GM12878 (cell line): Measurements from ENCODE around the gene VKORC1. TPM values are rescaled to one million over a fixed set of nuclear protein-coding genes. Genes with fewer than 3 reads are reported as not detected.

ENCODE experiments used
- ATAC-seq: fragments of 200-7000 bp; cut with Tn5 transposase; 3 replicates; pipeline ENCODE4 v1.9.1; 2020; ENCODE audit warnings: mild to moderate bottlenecking, moderate library complexity
- BruUV-seq: library from RNA; stranded (reverse); fragments of 400-500 nt; replicated peaks from 2 replicates; lab custom pipeline; 2021; lab: Mats Ljungman, UMichigan
- CTCF ChIA-PET: fragments of 300-600 bp; sonication (Branson Sonifier 250); formaldehyde crosslinking; extraction: SDS; loops from one replicate; lab custom pipeline; 2021; ENCODE audit warnings: inconsistent platforms; lab: Yijun Ruan, JAX
- POLR2A ChIA-PET: fragments of 350-600 bp; formaldehyde crosslinking; extraction: SDS; loops from one replicate; lab custom pipeline; 2021; ENCODE audit warnings: inconsistent platforms; lab: Charles Lee
- RAD21 ChIA-PET: fragments of 300-600 bp; sonication (Branson Sonifier 250); formaldehyde crosslinking; loops from one replicate; lab custom pipeline; 2023; ENCODE audit warnings: antibody characterized with exemption; ENCODE audit not compliant: unreplicated experiment; lab: Charles Lee
- SMC1A ChIA-PET: fragments of 300-600 bp; sonication (Branson Sonifier 250); formaldehyde crosslinking; loops from one replicate; lab custom pipeline; 2023; ENCODE audit not compliant: unreplicated experiment, uncharacterized antibody; lab: Charles Lee
- DNase-seq: peaks from one replicate; pipeline ENCODE4 v3.0.0-alpha.2; 2011; ENCODE audit warnings: low read depth, low spot score
- FAIRE-seq: peaks from 3 replicates; lab custom pipeline; 2011; peaks lifted over from hg19 to GRCh38; lab: Jason Lieb, UNC
- H2AFZ ChIP-seq: 2 replicates; pipeline ENCODE4 v1.6.0; 2011; ENCODE audit warnings: low read depth, low read length, control low read depth; ENCODE audit not compliant: control insufficient read depth
- H3K27ac ChIP-seq: 2 replicates; pipeline ENCODE4 v1.5.1; 2011; ENCODE audit warnings: control low read depth; ENCODE audit not compliant: control insufficient read depth, insufficient read depth
- H3K27me3 ChIP-seq, 2 experiments: replicated peaks in 1 of 2; 2 replicates each; pipeline versions ENCODE4 v1.6.0 to v1.6.1; 2011; ENCODE audit warnings: low read length in 1 of 2; ENCODE audit not compliant: control insufficient read depth in 2 of 2, insufficient read depth in 2 of 2
- H3K36me3 ChIP-seq, 2 experiments: 2 replicates each; pipeline ENCODE4 v1.5.1; 2011; ENCODE audit warnings: low read length in 1 of 2; ENCODE audit not compliant: control insufficient read depth in 2 of 2, insufficient read depth in 2 of 2
- H3K4me1 ChIP-seq: 2 replicates; pipeline ENCODE4 v1.6.1; 2011; ENCODE audit warnings: mild to moderate bottlenecking, low read length, moderate library complexity, mixed read lengths; ENCODE audit not compliant: control insufficient read depth, insufficient read depth
- H3K4me2 ChIP-seq: 2 replicates; pipeline ENCODE4 v1.6.0; 2011; ENCODE audit warnings: control low read depth; ENCODE audit not compliant: control insufficient read depth, insufficient read depth
- H3K4me3 ChIP-seq: fragments of 200-600 bp; sonication (generic); 2 replicates; pipeline ENCODE4 v1.5.1; 2016
- H3K79me2 ChIP-seq: 2 replicates; pipeline ENCODE4 v1.6.0; 2011; ENCODE audit warnings: low read length; ENCODE audit not compliant: control insufficient read depth, insufficient read depth
- H3K9ac ChIP-seq: 2 replicates; pipeline ENCODE4 v1.8.0; 2011; ENCODE audit warnings: low read length, control low read depth, mixed read lengths; ENCODE audit not compliant: control insufficient read depth, insufficient read depth
- H3K9me3 ChIP-seq: replicated peaks from 3 replicates; pipeline ENCODE4 v1.5.1; 2011; ENCODE audit warnings: mild to moderate bottlenecking, low read length; ENCODE audit not compliant: control insufficient read depth, insufficient read depth
- H4K20me1 ChIP-seq: 2 replicates; pipeline ENCODE4 v1.6.0; 2011; ENCODE audit not compliant: control insufficient read depth, insufficient read depth
- CHD2 ChIP-seq: IDR thresholded peaks from 2 replicates; pipeline ENCODE4 v1.6.1; 2011; ENCODE audit warnings: low read depth, low read length, improper control_type of control experiment, borderline replicate concordance
- FOXK2 ChIP-seq: fragments of 450-650 bp; IDR thresholded peaks from 2 replicates; pipeline ENCODE4 v1.6.1; 2017; ENCODE audit warnings: mild to moderate bottlenecking, moderate library complexity
- FOXM1 ChIP-seq: IDR thresholded peaks from 2 replicates; pipeline ENCODE4 v1.6.1; 2012; ENCODE audit warnings: low read depth, mild to moderate bottlenecking, inconsistent platforms, low read length, moderate library complexity
- JUNB ChIP-seq: IDR thresholded peaks from 2 replicates; pipeline ENCODE4 v1.6.1; 2016; ENCODE audit warnings: antibody characterized with exemption, mild to moderate bottlenecking
- JUND ChIP-seq: IDR thresholded peaks from 2 replicates; pipeline ENCODE4 v1.6.1; 2012; ENCODE audit warnings: low read depth, mild to moderate bottlenecking, low read length, improper control_type of control experiment, moderate library complexity
- MEF2B ChIP-seq: fragments of 450-650 bp; IDR thresholded peaks from 2 replicates; pipeline ENCODE4 v1.6.1; 2018; ENCODE audit warnings: mild to moderate bottlenecking, moderate library complexity; ENCODE audit not compliant: partially characterized antibody, poor library complexity, severe bottlenecking
- RAD51 ChIP-seq: fragments of 450-650 bp; IDR thresholded peaks from 2 replicates; pipeline ENCODE4 v1.6.1; 2016; ENCODE audit warnings: moderate library complexity, mild to moderate bottlenecking, inconsistent platforms
- SMAD5 ChIP-seq: IDR thresholded peaks from 2 replicates; pipeline ENCODE4 v1.6.1; 2016; ENCODE audit warnings: antibody characterized with exemption, low read depth
- ZNF274 ChIP-seq: IDR thresholded peaks from one replicate; pipeline ENCODE4 v1.8.0; 2011; ENCODE audit not compliant: insufficient read length, insufficient read depth
- ZNF384 ChIP-seq: IDR thresholded peaks from 2 replicates; pipeline ENCODE4 v1.6.1; 2012; ENCODE audit warnings: low read depth, mild to moderate bottlenecking, low read length, improper control_type of control experiment, borderline replicate concordance
- ZNF622 ChIP-seq: fragments of 450-650 bp; IDR thresholded peaks from 2 replicates; pipeline ENCODE4 v1.6.1; 2017; ENCODE audit warnings: mild to moderate bottlenecking, inconsistent platforms
- WGBS: methylation state at CpG from one replicate; pipeline ENCODE4 v1.1.6; 2016; ENCODE audit warnings: low lambda C conversion rate; ENCODE audit not compliant: insufficient replicate concordance, insufficient coverage; ENCODE audit errors: missing lambda C conversion rate; 5-methylcytosine and 5-hydroxymethylcytosine counted together
- in situ Hi-C: fragments of 300-500 bp; cut with MboI; formaldehyde crosslinking; loops from 9 replicates; pipeline ENCODE4 v1.14.3; 2018; ENCODE audit warnings: mixed read lengths
- intact Hi-C: fragments of 100-400 bp; cut with micrococcal nuclease; formaldehyde crosslinking; loops from one replicate; pipeline ENCODE4 v1.14.2; 2022; ENCODE audit not compliant: unreplicated experiment
- polyA plus RNA-seq, 11 experiments: library from polyadenylated mRNA; depleted of rRNA in 4 of 11; unstranded in 6 of 11; stranded (reverse) in 5 of 11; fragments of >200 nt; fragmentation: Nextera tagmentation in 4 of 11; fragmentation: Illumina TruSeq in 1 of 11; extraction: Ambion mirVana in 4 of 11; extraction: Trizol in 1 of 11; gene quantifications; 1 replicate in 1 of 11; 2 replicates in 10 of 11; pipeline versions ENCODE4 v1.2.1 to v1.2.3, GENCODE V29; 2011 to 2016; ENCODE audit warnings: inconsistent platforms in 2 of 11, missing spikeins in 2 of 11, low read depth in 1 of 11
- total RNA-seq, 4 experiments: library from RNA; depleted of rRNA in 3 of 4; stranded (reverse); fragments of >200 nt in 3 of 4; fragmentation: Illumina TruSeq in 1 of 4; extraction: Trizol in 1 of 4; gene quantifications; 2 replicates each; pipeline versions ENCODE4 v1.2.1 to v1.2.3, GENCODE V29; 2013 to 2021
- TF ChIP-seq, protein P1 (sequence below): fragments of 450-650 bp; formaldehyde crosslinking; IDR thresholded peaks from 2 replicates; pipeline ENCODE4 v1.4.0; 2022; ENCODE audit warnings: mild to moderate bottlenecking, moderate library complexity
- TF ChIP-seq, protein P2 (sequence below): IDR thresholded peaks from 2 replicates; pipeline ENCODE4 v1.6.1; 2012; ENCODE audit warnings: low read depth, low read length, improper control_type of control experiment

The VKORC1 gene
- total and polyA plus RNA-seq, 10 of the 15 experiments (the other 5 are each of a cell fraction or from before 2014, with no cell fraction given): 19.8 to 140 (median 57.7) TPM

DNA sequence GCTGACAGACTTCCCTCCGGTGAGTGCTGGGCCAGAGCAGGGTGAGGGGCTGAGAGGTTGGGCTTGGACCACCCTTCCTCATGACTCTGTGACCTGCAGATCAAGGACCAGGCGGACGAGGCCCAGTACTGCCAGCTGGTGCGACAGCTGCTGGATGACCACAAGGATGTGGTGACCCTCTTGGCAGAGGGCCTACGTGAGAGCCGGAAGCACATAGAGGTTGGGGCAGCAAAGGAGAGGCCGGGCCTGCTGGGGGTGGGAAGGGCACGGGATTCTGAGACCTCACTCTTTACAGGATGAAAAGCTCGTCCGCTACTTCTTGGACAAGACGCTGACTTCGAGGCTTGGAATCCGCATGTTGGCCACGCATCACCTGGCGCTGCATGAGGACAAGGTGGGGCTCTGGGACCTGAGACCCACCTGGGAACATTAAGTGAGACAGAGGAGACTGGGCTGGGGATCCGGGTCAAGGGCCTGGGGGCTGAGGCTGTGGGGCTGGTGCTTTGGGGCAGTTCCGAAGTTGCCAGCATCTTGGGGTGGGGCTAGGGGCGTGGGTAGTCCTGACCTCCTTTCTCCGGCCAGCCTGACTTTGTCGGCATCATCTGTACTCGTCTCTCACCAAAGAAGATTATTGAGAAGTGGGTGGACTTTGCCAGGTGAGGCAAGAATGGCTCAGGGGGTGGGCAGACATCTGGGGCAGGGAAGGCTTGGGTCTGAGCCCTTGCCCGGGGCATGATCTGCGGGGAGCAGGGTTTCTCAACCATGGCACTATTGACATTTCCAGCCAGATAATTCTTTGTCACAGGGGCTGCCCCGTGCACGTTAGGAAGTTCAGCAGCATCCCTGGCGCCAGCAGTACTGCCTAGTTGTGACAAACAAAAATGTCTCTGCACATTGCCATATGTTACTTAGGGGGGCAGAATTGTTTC, 15.8 kb upstream of the VKORC1 start (continued):
- TF ChIP-seq, protein P1, sequence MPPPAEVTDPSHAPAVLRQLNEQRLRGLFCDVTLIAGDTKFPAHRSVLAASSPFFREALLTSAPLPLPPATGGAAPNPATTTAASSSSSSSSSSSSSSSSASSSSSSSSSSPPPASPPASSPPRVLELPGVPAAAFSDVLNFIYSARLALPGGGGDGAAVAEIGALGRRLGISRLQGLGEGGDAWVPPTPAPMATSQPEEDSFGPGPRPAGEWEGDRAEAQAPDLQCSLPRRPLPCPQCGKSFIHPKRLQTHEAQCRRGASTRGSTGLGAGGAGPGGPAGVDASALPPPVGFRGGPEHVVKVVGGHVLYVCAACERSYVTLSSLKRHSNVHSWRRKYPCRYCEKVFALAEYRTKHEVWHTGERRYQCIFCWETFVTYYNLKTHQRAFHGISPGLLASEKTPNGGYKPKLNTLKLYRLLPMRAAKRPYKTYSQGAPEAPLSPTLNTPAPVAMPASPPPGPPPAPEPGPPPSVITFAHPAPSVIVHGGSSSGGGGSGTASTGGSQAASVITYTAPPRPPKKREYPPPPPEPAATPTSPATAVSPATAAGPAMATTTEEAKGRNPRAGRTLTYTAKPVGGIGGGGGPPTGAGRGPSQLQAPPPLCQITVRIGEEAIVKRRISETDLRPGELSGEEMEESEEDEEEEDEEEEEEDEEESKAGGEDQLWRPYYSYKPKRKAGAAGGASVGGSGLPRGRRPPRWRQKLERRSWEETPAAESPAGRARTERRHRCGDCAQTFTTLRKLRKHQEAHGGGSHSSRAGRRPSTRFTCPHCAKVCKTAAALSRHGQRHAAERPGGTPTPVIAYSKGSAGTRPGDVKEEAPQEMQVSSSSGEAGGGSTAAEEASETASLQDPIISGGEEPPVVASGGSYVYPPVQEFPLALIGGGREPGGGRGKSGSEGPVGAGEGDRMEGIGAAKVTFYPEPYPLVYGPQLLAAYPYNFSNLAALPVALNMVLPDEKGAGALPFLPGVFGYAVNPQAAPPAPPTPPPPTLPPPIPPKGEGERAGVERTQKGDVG (CRISPR knock-in tag): no peak
- no peak for TF ChIP-seq ZNF384
- TF ChIP-seq SMAD5: no peak
- no peak for TF ChIP-seq ZNF622

- no peak for DNase-seq
- no peak overlapping the region for H3K27ac ChIP-seq
- peaks cover 22% of the 10 kb centered on the region for H3K4me1 ChIP-seq
- ChIA-PET CTCF (no interaction called here), RAD21 (no interaction called here), POLR2A (no interaction called here), SMC1A (no interaction called here)
- H3K36me3 ChIP-seq: peaks cover 0 to 4% of the 10 kb centered on the region in 2 experiments; a peak in 3 of 4 replicates
- H3K79me2 ChIP-seq: peaks cover 13% of the 10 kb centered on the region
- intact Hi-C loops (loop anchor here (5.0 to 10.0 kb wide), 2 partner anchors 33 to 765 kb away; partner anchors contain the start of gene ZNF267), in situ Hi-C loops (loop anchor here (10.0 kb wide), 1 partner anchor 765 kb away; the partner anchor contains the start of gene ZNF267)
- FAIRE-seq: no peak
- no peak overlapping the region for H2AFZ ChIP-seq
- no peak overlapping the region for H3K4me3 ChIP-seq
- BruUV-seq: no TSS peak
- H3K27me3 ChIP-seq: no peaks in the 10 kb centered on the region
- ATAC-seq: no peak
- H3K9me3 ChIP-seq: no peaks in the 10 kb centered on the region
- 86% methylated on average over 12 of the region's 12 CpGs for WGBS
- H3K9ac ChIP-seq: no peak overlapping the region
- no peaks in the 10 kb centered on the region for H4K20me1 ChIP-seq
- H3K4me2 ChIP-seq: peak overlapping the region; percentile 77; the same call in 1 of the 2 replicates
- TF ChIP-seq JUNB (no peak), CHD2 (no peak), ZNF384 (no peak), RAD51 (no peak), JUND (no peak), FOXM1 (no peak), ZNF274 (no peak), MEF2B (no peak), FOXK2 (no peak)
- TF ChIP-seq, protein P2, sequence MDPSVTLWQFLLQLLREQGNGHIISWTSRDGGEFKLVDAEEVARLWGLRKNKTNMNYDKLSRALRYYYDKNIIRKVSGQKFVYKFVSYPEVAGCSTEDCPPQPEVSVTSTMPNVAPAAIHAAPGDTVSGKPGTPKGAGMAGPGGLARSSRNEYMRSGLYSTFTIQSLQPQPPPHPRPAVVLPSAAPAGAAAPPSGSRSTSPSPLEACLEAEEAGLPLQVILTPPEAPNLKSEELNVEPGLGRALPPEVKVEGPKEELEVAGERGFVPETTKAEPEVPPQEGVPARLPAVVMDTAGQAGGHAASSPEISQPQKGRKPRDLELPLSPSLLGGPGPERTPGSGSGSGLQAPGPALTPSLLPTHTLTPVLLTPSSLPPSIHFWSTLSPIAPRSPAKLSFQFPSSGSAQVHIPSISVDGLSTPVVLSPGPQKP: no peak
Measured at GRCh38 chr16:31109622-31110021, 15.0 kb upstream of the VKORC1 start.
